GM23338 (cell line): ENCODE measurements around the gene SPRED2. TPM values are rescaled to one million over a fixed set of nuclear protein-coding genes. Genes with fewer than 3 reads are reported as not detected.

Experiments
- ATAC-seq: fragments of 200-7000 bp; cut with Tn5 transposase; 3 replicates; pipeline ENCODE4 v1.9.1; 2020
- DNase-seq: peaks from one replicate; pipeline ENCODE4 v3.0.0-alpha.2; 2015; ENCODE audit warnings: low spot score
- H2AFZ ChIP-seq: fragments of 200-600 bp; sonication (generic); 2 replicates; pipeline ENCODE4 v1.8.0; 2016; ENCODE audit warnings: antibody characterized with exemption, mild to moderate bottlenecking, moderate library complexity
- H3F3A ChIP-seq: fragments of 200-600 bp; sonication (generic); replicated peaks from 2 replicates; pipeline ENCODE4 v1.8.0; 2017; ENCODE audit warnings: antibody characterized with exemption, mixed run types, low read depth
- H3K27ac ChIP-seq: fragments of 200-600 bp; sonication (generic); 2 replicates; pipeline ENCODE4 v1.6.1; 2016; ENCODE audit warnings: low read depth
- H3K27me3 ChIP-seq: fragments of 200-600 bp; sonication (generic); 2 replicates; pipeline ENCODE4 v1.8.0; 2016; ENCODE audit warnings: mild to moderate bottlenecking, mixed run types, moderate library complexity; ENCODE audit not compliant: insufficient read depth
- H3K36me3 ChIP-seq: fragments of 200-600 bp; sonication (generic); 2 replicates; pipeline ENCODE4 v1.8.0; 2016; ENCODE audit warnings: mild to moderate bottlenecking; ENCODE audit not compliant: insufficient read depth
- H3K4me1 ChIP-seq: fragments of 200-600 bp; sonication (generic); 2 replicates; pipeline ENCODE4 v1.8.0; 2016; ENCODE audit warnings: mild to moderate bottlenecking, moderate library complexity; ENCODE audit not compliant: insufficient read depth
- H3K4me2 ChIP-seq: fragments of 200-600 bp; sonication (generic); 2 replicates; pipeline ENCODE4 v1.7.1; 2017; ENCODE audit warnings: mixed run types
- H3K4me3 ChIP-seq: fragments of 200-600 bp; sonication (generic); 2 replicates; pipeline ENCODE4 v1.6.1; 2016; ENCODE audit warnings: mixed run types
- H3K79me2 ChIP-seq: fragments of 200-600 bp; sonication (generic); replicated peaks from 2 replicates; pipeline ENCODE4 v1.8.0; 2017; ENCODE audit warnings: mild to moderate bottlenecking; ENCODE audit not compliant: insufficient read depth
- H3K9me2 ChIP-seq: fragments of 200-600 bp; sonication (generic); 2 replicates; pipeline ENCODE4 v1.8.0; 2017; ENCODE audit not compliant: insufficient read depth
- H4K20me1 ChIP-seq: fragments of 200-600 bp; sonication (generic); replicated peaks from 2 replicates; pipeline ENCODE4 v1.8.0; 2017; ENCODE audit warnings: mild to moderate bottlenecking; ENCODE audit not compliant: insufficient read depth
- H3K27ac Mint-ChIP-seq: 2 replicates; pipeline ENCODE4 v1.8.0; 2020; ENCODE audit warnings: inconsistent platforms, mild to moderate bottlenecking, moderate library complexity, mixed read lengths
- H3K27me3 Mint-ChIP-seq: 3 replicates; pipeline ENCODE4 v1.8.0; 2022; ENCODE audit warnings: low read depth, mild to moderate bottlenecking, moderate library complexity, mixed read lengths, inconsistent platforms; ENCODE audit not compliant: insufficient read depth, poor library complexity
- H3K36me3 Mint-ChIP-seq: 3 replicates; pipeline ENCODE4 v1.8.0; 2021; ENCODE audit warnings: low read depth, mild to moderate bottlenecking, inconsistent platforms, moderate library complexity, mixed read lengths
- H3K4me1 Mint-ChIP-seq: 3 replicates; pipeline ENCODE4 v1.8.0; 2020; ENCODE audit warnings: mild to moderate bottlenecking, inconsistent platforms, mixed read lengths
- H3K4me3 Mint-ChIP-seq: 3 replicates; pipeline ENCODE4 v1.8.0; 2021; ENCODE audit warnings: moderate library complexity, mild to moderate bottlenecking, inconsistent platforms, mixed read lengths
- H3K9me3 Mint-ChIP-seq: 3 replicates; pipeline ENCODE4 v1.8.0; 2020; ENCODE audit warnings: moderate library complexity, mild to moderate bottlenecking, inconsistent platforms, mixed read lengths
- CTCF ChIP-seq, 2 experiments: fragments of 200-600 bp in 1 of 2; sonication (generic) in 1 of 2; conservative IDR thresholded peaks; 2 replicates each; pipeline versions ENCODE4 v1.5.1 to v1.6.1; 2016 to 2017; ENCODE audit warnings: antibody characterized with exemption in 2 of 2, low read depth in 2 of 2, mild to moderate bottlenecking in 2 of 2, moderate library complexity in 1 of 2
- EZH2phosphoT487 ChIP-seq: fragments of 200-600 bp; sonication (generic); IDR thresholded peaks from one replicate; pipeline ENCODE4 v1.8.1; 2018; ENCODE audit warnings: antibody characterized with exemption; ENCODE audit not compliant: unreplicated experiment
- NANOG ChIP-seq: IDR thresholded peaks from 2 replicates; pipeline ENCODE4 v1.6.1; 2016; ENCODE audit warnings: antibody characterized with exemption, borderline replicate concordance
- POLR2AphosphoS5 ChIP-seq: IDR thresholded peaks from 2 replicates; pipeline ENCODE4 v1.6.1; 2016; ENCODE audit warnings: antibody characterized with exemption, low read depth
- ZNF114 ChIP-seq: fragments of 250-450 bp; sonication (Bioruptor Pico); IDR thresholded peaks from 2 replicates; pipeline ENCODE4 v1.5.0; 2020; ENCODE audit warnings: mild to moderate bottlenecking, moderate library complexity
- ZNF331 ChIP-seq: fragments of 250-450 bp; sonication (Bioruptor Pico); IDR thresholded peaks from 2 replicates; pipeline ENCODE4 v1.5.0; 2020; ENCODE audit warnings: low read depth, mild to moderate bottlenecking, moderate library complexity
- ZNF462 ChIP-seq: fragments of 250-450 bp; sonication (Bioruptor Pico); IDR thresholded peaks from 2 replicates; pipeline ENCODE4 v1.5.0; 2020; ENCODE audit warnings: mild to moderate bottlenecking, moderate library complexity
- polyA plus RNA-seq: library from polyadenylated mRNA; unstranded; fragments of >200 nt; fragmentation: Nextera tagmentation; extraction: Ambion mirVana; gene quantifications from 2 replicates; pipeline ENCODE4 v1.2.1, GENCODE V29; 2016
- total RNA-seq: library from RNA; depleted of rRNA; stranded (reverse); fragments of >200 nt; shearing (Covaris generic); gene quantifications from 2 replicates; pipeline ENCODE4 v1.2.3, GENCODE V29; 2014

SPRED2 gene
- total and polyA plus RNA-seq, 2 experiments from 2014 or later = 8.7 to 13.0 TPM

- H3K4me1 Mint-ChIP-seq = peaks cover 6% of the 10 kb centered on the region; the same call in 1 of the 3 replicates
- no peaks in the 10 kb centered on the region for H3F3A ChIP-seq
- H3K9me3 Mint-ChIP-seq = peaks cover 5% of the 10 kb centered on the region; the same call in 2 of the 3 replicates
- DNase-seq (no peak), ATAC-seq (no peak)
- no peaks in the 10 kb centered on the region for H3K79me2 ChIP-seq
- H3K27ac Mint-ChIP-seq = no peak overlapping the region
- no peak overlapping the region for H3K27ac ChIP-seq
- H4K20me1 ChIP-seq = no peaks in the 10 kb centered on the region
- no peak for TF ChIP-seq POLR2AphosphoS5
- TF ChIP-seq ZNF462 (CRISPR knock-in tag) = no peak
- TF ChIP-seq ZNF331 (CRISPR knock-in tag) = no peak
- TF ChIP-seq CTCF (conservative IDR thresholded peaks at IDR 0.05; ENCODE audit: low read depth in 2 of 2) = no peak
- TF ChIP-seq ZNF114 (CRISPR knock-in tag) = no peak
- no peak for TF ChIP-seq NANOG
- no peak for TF ChIP-seq EZH2phosphoT487
- no peaks in the 10 kb centered on the region; the same call in 1 of the 2 replicates for H3K4me1 ChIP-seq
- H3K36me3 Mint-ChIP-seq = no peaks in the 10 kb centered on the region
- no peak overlapping the region for H3K4me2 ChIP-seq
- H3K36me3 ChIP-seq = no peaks in the 10 kb centered on the region
- no peak overlapping the region for H2AFZ ChIP-seq
- H3K4me3 Mint-ChIP-seq = no peak overlapping the region
- H3K27me3 ChIP-seq = no peaks in the 10 kb centered on the region
- no peaks in the 10 kb centered on the region; the same call in 1 of the 2 replicates for H3K9me2 ChIP-seq
- H3K27me3 Mint-ChIP-seq = peaks cover 7% of the 10 kb centered on the region
- no peak overlapping the region for H3K4me3 ChIP-seq
These were observed 42.6 kb upstream of the SPRED2 start for GRCh38 chr2:65475000-65475399.
